GM12878 (cell line): ENCODE results near the gene NCF4. TPM values are rescaled to one million over a fixed set of nuclear protein-coding genes. Genes with fewer than 3 reads are reported as not detected.

ENCODE experiments used
- ATAC-seq: fragments of 200-7000 bp; cut with Tn5 transposase; 3 replicates; pipeline ENCODE4 v1.9.1; 2020; ENCODE audit warnings: mild to moderate bottlenecking, moderate library complexity
- BruUV-seq: library from RNA; stranded (reverse); fragments of 400-500 nt; replicated peaks from 2 replicates; lab custom pipeline; 2021; lab: Mats Ljungman, UMichigan
- CTCF ChIA-PET: fragments of 300-600 bp; sonication (Branson Sonifier 250); formaldehyde crosslinking; extraction: SDS; loops from one replicate; lab custom pipeline; 2021; ENCODE audit warnings: inconsistent platforms; lab: Yijun Ruan, JAX
- POLR2A ChIA-PET: fragments of 350-600 bp; formaldehyde crosslinking; extraction: SDS; loops from one replicate; lab custom pipeline; 2021; ENCODE audit warnings: inconsistent platforms; lab: Charles Lee
- RAD21 ChIA-PET: fragments of 300-600 bp; sonication (Branson Sonifier 250); formaldehyde crosslinking; loops from one replicate; lab custom pipeline; 2023; ENCODE audit warnings: antibody characterized with exemption; ENCODE audit not compliant: unreplicated experiment; lab: Charles Lee
- SMC1A ChIA-PET: fragments of 300-600 bp; sonication (Branson Sonifier 250); formaldehyde crosslinking; loops from one replicate; lab custom pipeline; 2023; ENCODE audit not compliant: unreplicated experiment, uncharacterized antibody; lab: Charles Lee
- DNase-seq: peaks from one replicate; pipeline ENCODE4 v3.0.0-alpha.2; 2011; ENCODE audit warnings: low read depth, low spot score
- FAIRE-seq: peaks from 3 replicates; lab custom pipeline; 2011; peaks lifted over from hg19 to GRCh38; lab: Jason Lieb, UNC
- H2AFZ ChIP-seq: 2 replicates; pipeline ENCODE4 v1.6.0; 2011; ENCODE audit warnings: low read depth, low read length, control low read depth; ENCODE audit not compliant: control insufficient read depth
- H3K27ac ChIP-seq: 2 replicates; pipeline ENCODE4 v1.5.1; 2011; ENCODE audit warnings: control low read depth; ENCODE audit not compliant: control insufficient read depth, insufficient read depth
- H3K27me3 ChIP-seq, 2 experiments: replicated peaks in 1 of 2; 2 replicates each; pipeline versions ENCODE4 v1.6.0 to v1.6.1; 2011; ENCODE audit warnings: low read length in 1 of 2; ENCODE audit not compliant: control insufficient read depth in 2 of 2, insufficient read depth in 2 of 2
- H3K36me3 ChIP-seq, 2 experiments: 2 replicates each; pipeline ENCODE4 v1.5.1; 2011; ENCODE audit warnings: low read length in 1 of 2; ENCODE audit not compliant: control insufficient read depth in 2 of 2, insufficient read depth in 2 of 2
- H3K4me1 ChIP-seq: 2 replicates; pipeline ENCODE4 v1.6.1; 2011; ENCODE audit warnings: mild to moderate bottlenecking, low read length, moderate library complexity, mixed read lengths; ENCODE audit not compliant: control insufficient read depth, insufficient read depth
- H3K4me2 ChIP-seq: 2 replicates; pipeline ENCODE4 v1.6.0; 2011; ENCODE audit warnings: control low read depth; ENCODE audit not compliant: control insufficient read depth, insufficient read depth
- H3K4me3 ChIP-seq: fragments of 200-600 bp; sonication (generic); 2 replicates; pipeline ENCODE4 v1.5.1; 2016
- H3K79me2 ChIP-seq: 2 replicates; pipeline ENCODE4 v1.6.0; 2011; ENCODE audit warnings: low read length; ENCODE audit not compliant: control insufficient read depth, insufficient read depth
- H3K9ac ChIP-seq: 2 replicates; pipeline ENCODE4 v1.8.0; 2011; ENCODE audit warnings: low read length, control low read depth, mixed read lengths; ENCODE audit not compliant: control insufficient read depth, insufficient read depth
- H3K9me3 ChIP-seq: replicated peaks from 3 replicates; pipeline ENCODE4 v1.5.1; 2011; ENCODE audit warnings: mild to moderate bottlenecking, low read length; ENCODE audit not compliant: control insufficient read depth, insufficient read depth
- H4K20me1 ChIP-seq: 2 replicates; pipeline ENCODE4 v1.6.0; 2011; ENCODE audit not compliant: control insufficient read depth, insufficient read depth
- CBFB ChIP-seq: IDR thresholded peaks from 2 replicates; pipeline ENCODE4 v1.6.1; 2016; ENCODE audit warnings: antibody characterized with exemption, low read depth
- RB1 ChIP-seq: fragments of 450-650 bp; formaldehyde crosslinking; IDR thresholded peaks from 2 replicates; pipeline ENCODE4 v1.6.1; 2017; ENCODE audit warnings: mild to moderate bottlenecking, borderline replicate concordance
- ZNF24 ChIP-seq: fragments of 450-650 bp; IDR thresholded peaks from 2 replicates; pipeline ENCODE4 v1.6.1; 2017; ENCODE audit warnings: antibody characterized with exemption, mild to moderate bottlenecking
- WGBS: methylation state at CpG from one replicate; pipeline ENCODE4 v1.1.6; 2016; ENCODE audit warnings: low lambda C conversion rate; ENCODE audit not compliant: insufficient replicate concordance, insufficient coverage; ENCODE audit errors: missing lambda C conversion rate; 5-methylcytosine and 5-hydroxymethylcytosine counted together
- in situ Hi-C: fragments of 300-500 bp; cut with MboI; formaldehyde crosslinking; loops from 9 replicates; pipeline ENCODE4 v1.14.3; 2018; ENCODE audit warnings: mixed read lengths
- intact Hi-C: fragments of 100-400 bp; cut with micrococcal nuclease; formaldehyde crosslinking; loops from one replicate; pipeline ENCODE4 v1.14.2; 2022; ENCODE audit not compliant: unreplicated experiment
- polyA plus RNA-seq, 11 experiments: library from polyadenylated mRNA; depleted of rRNA in 4 of 11; unstranded in 6 of 11; stranded (reverse) in 5 of 11; fragments of >200 nt; fragmentation: Nextera tagmentation in 4 of 11; fragmentation: Illumina TruSeq in 1 of 11; extraction: Ambion mirVana in 4 of 11; extraction: Trizol in 1 of 11; gene quantifications; 1 replicate in 1 of 11; 2 replicates in 10 of 11; pipeline versions ENCODE4 v1.2.1 to v1.2.3, GENCODE V29; 2011 to 2016; ENCODE audit warnings: inconsistent platforms in 2 of 11, missing spikeins in 2 of 11, low read depth in 1 of 11
- total RNA-seq, 4 experiments: library from RNA; depleted of rRNA in 3 of 4; stranded (reverse); fragments of >200 nt in 3 of 4; fragmentation: Illumina TruSeq in 1 of 4; extraction: Trizol in 1 of 4; gene quantifications; 2 replicates each; pipeline versions ENCODE4 v1.2.1 to v1.2.3, GENCODE V29; 2013 to 2021
- TF ChIP-seq, protein P1 (sequence below): fragments of 150-350 bp; IDR thresholded peaks from 2 replicates; pipeline ENCODE4 v1.6.1; 2014; ENCODE audit warnings: mild to moderate bottlenecking, low read depth, low read length
- TF ChIP-seq, protein P2 (sequence below): fragments of 450-650 bp; IDR thresholded peaks from 2 replicates; pipeline ENCODE4 v1.6.1; 2017; ENCODE audit warnings: mild to moderate bottlenecking

The NCF4 gene
- total and polyA plus RNA-seq, 10 of the 15 experiments (the other 5 are each of a cell fraction or from before 2014, with no cell fraction given): 22.9 to 136 (median 72.5) TPM

DNA sequence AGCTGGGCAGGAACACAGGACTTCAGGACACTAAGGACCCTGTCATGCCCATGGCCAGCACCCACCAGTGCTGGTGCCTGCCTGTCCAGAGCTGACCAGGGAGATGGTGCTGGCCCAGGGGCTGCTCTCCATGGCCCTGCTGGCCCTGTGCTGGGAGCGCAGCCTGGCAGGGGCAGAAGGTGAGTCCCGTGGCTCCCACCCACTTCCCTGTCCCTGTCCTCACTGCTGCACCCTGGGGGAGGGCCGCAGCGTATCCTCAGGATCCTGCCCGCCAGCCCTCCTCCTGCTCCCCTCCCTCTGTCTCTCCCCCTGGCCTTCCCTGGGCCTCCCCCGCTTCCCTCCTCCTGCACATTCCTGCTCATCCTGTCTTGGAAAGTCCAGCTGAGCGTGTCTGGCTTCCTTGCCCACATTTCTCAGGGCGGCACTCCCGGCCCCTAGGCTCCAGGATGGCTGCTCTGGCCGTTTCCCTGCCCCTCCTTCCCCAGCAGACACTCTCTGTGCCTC is 61.4 kb downstream of the NCF4 start (continued):
- TF ChIP-seq, protein P1, sequence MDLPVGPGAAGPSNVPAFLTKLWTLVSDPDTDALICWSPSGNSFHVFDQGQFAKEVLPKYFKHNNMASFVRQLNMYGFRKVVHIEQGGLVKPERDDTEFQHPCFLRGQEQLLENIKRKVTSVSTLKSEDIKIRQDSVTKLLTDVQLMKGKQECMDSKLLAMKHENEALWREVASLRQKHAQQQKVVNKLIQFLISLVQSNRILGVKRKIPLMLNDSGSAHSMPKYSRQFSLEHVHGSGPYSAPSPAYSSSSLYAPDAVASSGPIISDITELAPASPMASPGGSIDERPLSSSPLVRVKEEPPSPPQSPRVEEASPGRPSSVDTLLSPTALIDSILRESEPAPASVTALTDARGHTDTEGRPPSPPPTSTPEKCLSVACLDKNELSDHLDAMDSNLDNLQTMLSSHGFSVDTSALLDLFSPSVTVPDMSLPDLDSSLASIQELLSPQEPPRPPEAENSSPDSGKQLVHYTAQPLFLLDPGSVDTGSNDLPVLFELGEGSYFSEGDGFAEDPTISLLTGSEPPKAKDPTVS: no peak
- TF ChIP-seq, all 136 proteins: peak for 0

DNA sequence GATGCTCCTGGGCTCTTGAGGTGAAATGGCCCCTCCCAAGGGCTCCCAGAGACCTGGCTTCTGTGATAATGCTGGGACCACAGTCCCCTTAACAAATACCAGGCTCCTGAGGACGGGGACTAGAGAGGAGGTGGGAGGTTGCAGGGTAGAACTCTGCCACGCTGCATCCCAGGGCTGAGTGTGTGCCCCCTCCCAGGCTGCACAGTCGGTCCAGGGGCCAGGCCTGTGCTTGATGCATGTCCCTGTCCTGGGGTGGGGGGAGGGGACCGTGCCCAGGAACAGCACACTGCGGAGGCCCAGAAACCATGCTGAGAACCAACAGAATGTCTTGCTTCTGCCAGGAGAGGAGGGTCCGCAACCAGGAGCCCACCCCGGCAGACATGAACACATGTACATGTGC is 61.9 kb downstream of the NCF4 start:
- Histone ChIP-seq H3K9ac (no peak overlapping the region), H3K27me3 (no peaks in the 10 kb centered on the region), H4K20me1 (no peaks in the 10 kb centered on the region), H3K4me1 (peaks cover 19% of the 10 kb centered on the region), H3K4me3 (no peak overlapping the region), H3K4me2 (no peak overlapping the region), H3K36me3 (peaks cover 6 to 11% of the 10 kb centered on the region in 2 experiments; a peak in 3 of 4 replicates), H3K9me3 (peaks cover 3% of the 10 kb centered on the region; the same call in 2 of the 3 replicates), H3K27ac (no peak overlapping the region), H3K79me2 (peaks cover 20% of the 10 kb centered on the region), H2AFZ (no peak overlapping the region)
- CTCF ChIA-PET: interaction anchor here (0.6 kb wide), 1 partner anchor 67 kb away, joined by 3 read pairs; no protein-coding TSS in a partner anchor
- FAIRE-seq: no peak
- in situ Hi-C loops: no loop called here
- TF ChIP-seq ZNF24 (no peak), RB1 (no peak), CBFB (no peak)
- TF ChIP-seq, protein P2, sequence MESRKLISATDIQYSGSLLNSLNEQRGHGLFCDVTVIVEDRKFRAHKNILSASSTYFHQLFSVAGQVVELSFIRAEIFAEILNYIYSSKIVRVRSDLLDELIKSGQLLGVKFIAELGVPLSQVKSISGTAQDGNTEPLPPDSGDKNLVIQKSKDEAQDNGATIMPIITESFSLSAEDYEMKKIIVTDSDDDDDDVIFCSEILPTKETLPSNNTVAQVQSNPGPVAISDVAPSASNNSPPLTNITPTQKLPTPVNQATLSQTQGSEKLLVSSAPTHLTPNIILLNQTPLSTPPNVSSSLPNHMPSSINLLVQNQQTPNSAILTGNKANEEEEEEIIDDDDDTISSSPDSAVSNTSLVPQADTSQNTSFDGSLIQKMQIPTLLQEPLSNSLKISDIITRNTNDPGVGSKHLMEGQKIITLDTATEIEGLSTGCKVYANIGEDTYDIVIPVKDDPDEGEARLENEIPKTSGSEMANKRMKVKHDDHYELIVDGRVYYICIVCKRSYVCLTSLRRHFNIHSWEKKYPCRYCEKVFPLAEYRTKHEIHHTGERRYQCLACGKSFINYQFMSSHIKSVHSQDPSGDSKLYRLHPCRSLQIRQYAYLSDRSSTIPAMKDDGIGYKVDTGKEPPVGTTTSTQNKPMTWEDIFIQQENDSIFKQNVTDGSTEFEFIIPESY: no peak
- TF ChIP-seq, protein P1: no peak
- RAD21 ChIA-PET: no interaction called here
- POLR2A ChIA-PET: no interaction called here
- no TSS peak for BruUV-seq
- 88% methylated on average over 7 of the region's 7 CpGs for WGBS
- intact Hi-C loops: no loop called here
- no peak for ATAC-seq
- no peak for DNase-seq
- SMC1A ChIA-PET: interaction anchor here (3.4 kb wide), 1 partner anchor 62 kb away, joined by 19 read pairs; the partner anchor contains the start of gene NCF4
